Lung (tissue), 12 donors: ENCODE results near the gene HIF3A. TPM values are rescaled to one million over a fixed set of nuclear protein-coding genes. Genes with fewer than 3 reads are reported as not detected.
A peak's percentile ranks its signal among the peaks of the same experiment; 100 is the strongest.

Experiments
- ATAC-seq: fragments of 200-7000 bp; cut with Tn5 transposase; one replicate; pipeline ENCODE4 v1.9.1; 2020; ENCODE audit warnings: moderate number of reproducible peaks; ENCODE audit not compliant: insufficient read depth, low FRiP score
- DNase-seq, 3 donors: peaks; one replicate each; pipeline ENCODE4 v3.0.0-alpha.2; 2013 to 2017
- H3K27ac ChIP-seq, 2 donors: one replicate each; pipeline ENCODE4 v1.5.1; 2013; ENCODE audit warnings: mild to moderate bottlenecking in 2 of 2, moderate library complexity in 2 of 2, control low read depth in 1 of 2, inconsistent platforms in 1 of 2, low read depth in 1 of 2, low read length in 1 of 2
- H3K27me3 ChIP-seq, 3 donors: one replicate each; pipeline ENCODE4 v1.5.1; 2013; ENCODE audit warnings: low read length in 2 of 3; ENCODE audit not compliant: control insufficient read depth in 3 of 3, insufficient read depth in 3 of 3
- H3K36me3 ChIP-seq, 4 donors: one replicate each; pipeline ENCODE4 v1.5.1; 2013; ENCODE audit warnings: low read length in 4 of 4, mild to moderate bottlenecking in 1 of 4, moderate library complexity in 1 of 4; ENCODE audit not compliant: control insufficient read depth in 4 of 4, insufficient read depth in 4 of 4
- H3K4me1 ChIP-seq, 5 donors: one replicate each; pipeline ENCODE4 v1.5.1; 2013; ENCODE audit warnings: low read length in 5 of 5, mild to moderate bottlenecking in 2 of 5, moderate library complexity in 1 of 5; ENCODE audit not compliant: control insufficient read depth in 5 of 5, insufficient read depth in 5 of 5
- H3K4me3 ChIP-seq: one replicate; pipeline ENCODE4 v1.5.1; 2013; ENCODE audit warnings: mild to moderate bottlenecking, control low read depth, moderate library complexity
- H3K9ac ChIP-seq, 2 donors: one replicate each; pipeline ENCODE4 v1.5.1; 2013; ENCODE audit warnings: low read length in 2 of 2, control low read depth in 1 of 2; ENCODE audit not compliant: insufficient read depth in 1 of 2
- H3K9me3 ChIP-seq, 4 donors: one replicate each; pipeline ENCODE4 v1.5.1; 2013; ENCODE audit warnings: low read length in 3 of 4, mild to moderate bottlenecking in 1 of 4, moderate library complexity in 1 of 4; ENCODE audit not compliant: control insufficient read depth in 4 of 4, insufficient read depth in 3 of 4
- CTCF ChIP-seq: IDR thresholded peaks from 2 replicates; pipeline ENCODE4 v1.5.1; 2012; ENCODE audit warnings: mild to moderate bottlenecking; ENCODE audit errors: control extremely low read depth, extremely low read depth
- WGBS, 2 donors: extraction: QIAGEN DNeasy Blood & Tissue Kit; methylation state at CpG; one replicate each; pipeline ENCODE4 v1.1.7; 2013; 5-methylcytosine and 5-hydroxymethylcytosine counted together
- polyA plus RNA-seq, 2 donors: library from polyadenylated mRNA; stranded (reverse); fragments of 200-250 nt; gene quantifications; one replicate each; pipeline ENCODE4 v1.2.1, GENCODE V29; 2013
- total RNA-seq, 2 donors: library from RNA; depleted of rRNA in 1 of 2; stranded (reverse); fragments of >200 nt in 1 of 2; gene quantifications; one replicate each; pipeline ENCODE4 v1.2.1, GENCODE V29; 2014 to 2021
- donor health status: control.
- donor health status: control.
- donor health status: Bipolar disorder and iron deficiency.
- donor health status: healthy.
- donor health status: DM: yes; HTN: yes; CAD: no.

The HIF3A gene
- total and polyA plus RNA-seq, 4 donors, result 24.1 to 315 (median 63.4) TPM

GRCh38 chr19:46376241-46377153 is 79.7 kb downstream of the HIF3A start:
- TF ChIP-seq CTCF, result no peak
- 93 to 95% methylated on average over 20 of the region's 20 CpGs for WGBS, 2 donors
- ATAC-seq (no peak), DNase-seq (no peak)
- Histone ChIP-seq H3K36me3 (peaks cover 11 to 29% (median 21%) of the 10 kb centered on the region in 4 donors), H3K9ac (no peak overlapping the region), H3K9me3 (no peaks in the 10 kb centered on the region), H3K27me3 (no peaks in the 10 kb centered on the region), H3K4me3 (no peak overlapping the region), H3K4me1 (peaks cover 3 to 37% (median 11%) of the 10 kb centered on the region in 5 donors), H3K27ac (no peak overlapping the region)

- Histone ChIP-seq H3K36me3 (peaks cover 11 to 42% (median 34%) of the 10 kb centered on the region in 4 donors), H3K27ac (no peak overlapping the region), H3K9ac (no peak overlapping the region), H3K27me3 (no peaks in the 10 kb centered on the region), H3K4me1 (peaks cover 3 to 29% (median 6%) of the 10 kb centered on the region in 5 donors), H3K4me3 (no peak overlapping the region), H3K9me3 (no peaks in the 10 kb centered on the region)
- WGBS, 2 donors, result 59 to 77% methylated on average over 2 of the region's 2 CpGs
- peak in 2 of 3 donors; percentile 68 to 85 for DNase-seq
- no peak for TF ChIP-seq CTCF
- ATAC-seq, result no peak
These were observed 81.4 kb downstream of the HIF3A start for GRCh38 chr19:46378268-46378667.

GRCh38 chr19:46380690-46381089 is 83.8 kb downstream of the HIF3A start:
- H3K9ac ChIP-seq, result no peak overlapping the region
- no peak for TF ChIP-seq CTCF
- no peak overlapping the region for H3K27ac ChIP-seq
- WGBS, 2 donors, result 92 to 97% methylated on average over 2 of the region's 2 CpGs
- ATAC-seq (no peak), DNase-seq (no peak)
- peaks cover 0 to 21% (median 3%) of the 10 kb centered on the region in 5 donors for H3K4me1 ChIP-seq
- no peaks in the 10 kb centered on the region for H3K9me3 ChIP-seq
- H3K4me3 ChIP-seq, result no peak overlapping the region
- no peaks in the 10 kb centered on the region for H3K27me3 ChIP-seq
- peaks cover 10 to 57% (median 50%) of the 10 kb centered on the region in 4 donors for H3K36me3 ChIP-seq
